ENCODE measurements around the gene CMTM1. TPM values are rescaled to one million over a fixed set of nuclear protein-coding genes. Genes with fewer than 3 reads are reported as not detected.

CMTM1 gene
- total RNA-seq, 1 experiment from 2014 or later: 2.6 TPM

DNA sequence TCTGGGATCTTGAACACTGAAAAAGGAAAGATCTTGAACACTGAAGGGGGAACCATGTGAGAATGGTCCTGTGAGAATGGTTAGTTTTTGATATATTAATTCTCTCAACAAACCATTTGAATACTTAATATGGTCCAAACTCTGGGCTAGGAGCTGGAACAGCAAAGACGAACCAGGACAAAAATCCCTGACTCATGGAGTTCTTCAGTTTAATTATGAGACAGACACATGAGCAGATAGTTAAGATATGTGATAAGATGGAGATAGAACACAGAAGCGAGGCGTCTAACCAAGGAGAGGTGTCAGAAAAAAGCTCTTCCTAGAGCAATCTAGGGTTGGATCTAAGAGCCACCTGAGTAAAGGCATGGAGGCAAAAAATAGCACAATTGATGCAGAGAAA lies 12.2 kb upstream of the CMTM1 start:
- Histone ChIP-seq H3K9ac (ENCODE audit: extremely low read depth, insufficient read length, low read length) (no peak overlapping the region), H3K23me2 (ENCODE audit: insufficient read length, low read depth, low read length, poor library complexity, severe bottlenecking) (peaks cover 11% of the 10 kb centered on the region), H2AK5ac (ENCODE audit: insufficient read length, low read length) (no peak overlapping the region), H3K18ac (ENCODE audit: insufficient read length, low read depth, low read length) (no peak overlapping the region), H2BK5ac (ENCODE audit: insufficient read length, low read length) (no peak overlapping the region), H2BK12ac (ENCODE audit: insufficient read length, low read depth, low read length) (no peak overlapping the region), H3K79me1 (ENCODE audit: insufficient read depth, low read depth, low read length, poor library complexity, severe bottlenecking) (no peaks in the 10 kb centered on the region), H4K5ac (ENCODE audit: insufficient read length, low read depth, low read length) (no peak overlapping the region), H3T11ph (ENCODE audit: low read length) (no peak overlapping the region), H3K23ac (ENCODE audit: insufficient read length, low read depth, low read length) (no peak overlapping the region), H3K56ac (ENCODE audit: insufficient read length, low read depth, low read length) (no peak overlapping the region), H2AFZ (ENCODE audit: low read length) (no peak overlapping the region), H4K8ac (replicated peaks; ENCODE audit: insufficient read length, low read depth, low read length) (no peak overlapping the region), H3K4me1 (ENCODE audit: insufficient read depth, low read length) (no peaks in the 10 kb centered on the region), H2BK20ac (ENCODE audit: low read depth, low read length, poor library complexity, severe bottlenecking) (no peak overlapping the region), H3K4ac (ENCODE audit: low read depth, low read length) (no peak overlapping the region), H4K20me1 (ENCODE audit: control insufficient read depth, insufficient read depth, insufficient read length) (peaks cover 3% of the 10 kb centered on the region), H3K9me3 (ENCODE audit: control insufficient read depth, low read depth, low read length) (no peaks in the 10 kb centered on the region), H3K27me3 (ENCODE audit: insufficient read depth, low read length) (no peaks in the 10 kb centered on the region; the same call in 1 of the 2 replicates), H4K91ac (ENCODE audit: insufficient read length, low read depth, low read length) (no peak overlapping the region), H3K79me2 (ENCODE audit: insufficient read depth, low read length) (no peaks in the 10 kb centered on the region), H3K14ac (ENCODE audit: insufficient read depth, low read length) (no peak overlapping the region), H2BK120ac (ENCODE audit: low read depth, low read length, poor library complexity, severe bottlenecking) (no peak overlapping the region), H2BK15ac (ENCODE audit: low read depth, low read length) (no peak overlapping the region), H3K27ac (ENCODE audit: insufficient read length, low read depth, low read length) (no peak overlapping the region), H3K4me2 (ENCODE audit: insufficient read depth, insufficient read length, low read length) (no peak overlapping the region)
- no peak overlapping the region for H3K27ac Mint-ChIP-seq
- peaks cover 3 to 5% of the 10 kb centered on the region in 2 experiments; a peak in 2 of 5 replicates for H3K9me3 Mint-ChIP-seq
- DNase-seq: no peak
- H3K4me3 Mint-ChIP-seq: no peak overlapping the region
- TF ChIP-seq CTCF (conservative IDR thresholded peaks at IDR 0.05): no peak
- no CpG with 5 or more reads among the region's 3 CpGs for WGBS (ENCODE audit: extremely low coverage, insufficient read length, low lambda C conversion rate)
- peaks cover 19% of the 10 kb centered on the region for H3K27me3 Mint-ChIP-seq (ENCODE audit: low read depth)
- peaks cover 10 to 17% of the 10 kb centered on the region in 2 experiments for H3K4me1 Mint-ChIP-seq
- peaks cover 0 to 11% (median 2%) of the 10 kb centered on the region in 3 experiments; a peak in 4 of 7 replicates for H3K36me3 Mint-ChIP-seq (ENCODE audit: insufficient read depth in 1 of 3, low read depth in 3 of 3)

Data from H9 (cell line).